Measurements from ENCODE around the gene LTBP2. TPM values are rescaled to one million over a fixed set of nuclear protein-coding genes. Genes with fewer than 3 reads are reported as not detected.

Gene LTBP2
- total RNA-seq, 4 donors from 2014 or later = 19.8 to 51.9 (median 28.8) TPM

DNA sequence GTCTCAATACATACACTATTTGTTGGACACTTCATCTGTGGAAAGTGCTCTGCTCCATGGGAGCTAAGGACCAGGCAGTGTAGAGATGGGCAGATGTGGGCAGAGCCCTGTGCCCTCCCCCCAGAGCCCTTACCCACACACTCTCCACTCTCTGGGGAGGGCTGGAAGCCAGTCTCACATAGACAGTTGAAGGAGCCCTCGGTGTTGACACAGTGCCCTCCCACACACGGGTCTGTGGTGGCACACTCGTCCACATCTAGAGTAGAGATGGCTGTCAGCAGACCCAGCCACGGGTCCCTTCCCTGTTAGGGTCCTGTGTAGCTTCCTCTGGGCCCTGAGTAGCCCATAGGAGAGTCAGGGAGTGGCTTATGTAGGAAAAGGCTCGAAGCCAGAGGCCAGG, 104.2 kb downstream of the LTBP2 start:
- H3K4me3 ChIP-seq = no peak overlapping the region
- H3K9me3 ChIP-seq = no peaks in the 10 kb centered on the region
- no peaks in the 10 kb centered on the region for H3K4me1 ChIP-seq
- no peaks in the 10 kb centered on the region for H3K27me3 ChIP-seq
- no peak overlapping the region for H3K27ac ChIP-seq
- in situ Hi-C loops (cut with MboI; ENCODE audit: low sequenced_read_pairs in 4 of 4) = no loop called here
- H3K36me3 ChIP-seq = no peaks in the 10 kb centered on the region
- TF ChIP-seq POLR2A (IDR thresholded peaks at IDR 0.05) = no peak
- TF ChIP-seq, protein P1, sequence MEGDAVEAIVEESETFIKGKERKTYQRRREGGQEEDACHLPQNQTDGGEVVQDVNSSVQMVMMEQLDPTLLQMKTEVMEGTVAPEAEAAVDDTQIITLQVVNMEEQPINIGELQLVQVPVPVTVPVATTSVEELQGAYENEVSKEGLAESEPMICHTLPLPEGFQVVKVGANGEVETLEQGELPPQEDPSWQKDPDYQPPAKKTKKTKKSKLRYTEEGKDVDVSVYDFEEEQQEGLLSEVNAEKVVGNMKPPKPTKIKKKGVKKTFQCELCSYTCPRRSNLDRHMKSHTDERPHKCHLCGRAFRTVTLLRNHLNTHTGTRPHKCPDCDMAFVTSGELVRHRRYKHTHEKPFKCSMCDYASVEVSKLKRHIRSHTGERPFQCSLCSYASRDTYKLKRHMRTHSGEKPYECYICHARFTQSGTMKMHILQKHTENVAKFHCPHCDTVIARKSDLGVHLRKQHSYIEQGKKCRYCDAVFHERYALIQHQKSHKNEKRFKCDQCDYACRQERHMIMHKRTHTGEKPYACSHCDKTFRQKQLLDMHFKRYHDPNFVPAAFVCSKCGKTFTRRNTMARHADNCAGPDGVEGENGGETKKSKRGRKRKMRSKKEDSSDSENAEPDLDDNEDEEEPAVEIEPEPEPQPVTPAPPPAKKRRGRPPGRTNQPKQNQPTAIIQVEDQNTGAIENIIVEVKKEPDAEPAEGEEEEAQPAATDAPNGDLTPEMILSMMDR (IDR thresholded peaks at IDR 0.05 in 4 of 5, conservative IDR thresholded peaks at IDR 0.05 in 1 of 5) = no peak
- intact Hi-C loops (cut with DNase I; ENCODE audit: low total_unique reads) = no loop called here
- ATAC-seq = no peak
- DNase-seq = no peak

DNA sequence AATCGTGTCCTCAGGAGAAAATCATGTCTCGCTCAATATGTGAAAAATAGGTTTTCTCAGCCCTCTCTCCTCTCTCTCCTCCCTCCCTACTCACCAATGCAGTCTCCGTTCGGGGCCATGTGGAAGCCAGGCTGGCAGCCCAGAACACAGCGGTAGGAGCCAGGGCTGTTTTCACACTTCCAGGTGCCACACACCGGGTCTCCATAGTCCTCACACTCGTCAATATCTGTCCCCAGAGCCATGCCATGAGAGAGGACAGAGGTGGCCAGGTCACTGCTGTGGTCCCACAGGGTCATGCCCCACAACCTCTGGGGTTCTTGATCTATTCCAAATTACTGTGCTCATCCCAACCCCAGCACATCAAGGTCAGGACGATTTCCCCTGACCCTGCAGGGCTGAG, 105.0 kb downstream of the LTBP2 start:
- no peak for DNase-seq
- ATAC-seq = no peak
- Histone ChIP-seq H3K36me3 (no peaks in the 10 kb centered on the region), H3K9me3 (no peaks in the 10 kb centered on the region), H3K27me3 (no peaks in the 10 kb centered on the region), H3K4me3 (no peak overlapping the region), H3K27ac (no peak overlapping the region), H3K4me1 (no peaks in the 10 kb centered on the region)
- TF ChIP-seq POLR2A (IDR thresholded peaks at IDR 0.05) = no peak
- TF ChIP-seq, protein P1 (IDR thresholded peaks at IDR 0.05 in 4 of 5, conservative IDR thresholded peaks at IDR 0.05 in 1 of 5) = no peak
- in situ Hi-C loops (cut with MboI; ENCODE audit: low sequenced_read_pairs in 4 of 4) = no loop called here
- intact Hi-C loops (cut with DNase I; ENCODE audit: low total_unique reads) = no loop called here

DNA sequence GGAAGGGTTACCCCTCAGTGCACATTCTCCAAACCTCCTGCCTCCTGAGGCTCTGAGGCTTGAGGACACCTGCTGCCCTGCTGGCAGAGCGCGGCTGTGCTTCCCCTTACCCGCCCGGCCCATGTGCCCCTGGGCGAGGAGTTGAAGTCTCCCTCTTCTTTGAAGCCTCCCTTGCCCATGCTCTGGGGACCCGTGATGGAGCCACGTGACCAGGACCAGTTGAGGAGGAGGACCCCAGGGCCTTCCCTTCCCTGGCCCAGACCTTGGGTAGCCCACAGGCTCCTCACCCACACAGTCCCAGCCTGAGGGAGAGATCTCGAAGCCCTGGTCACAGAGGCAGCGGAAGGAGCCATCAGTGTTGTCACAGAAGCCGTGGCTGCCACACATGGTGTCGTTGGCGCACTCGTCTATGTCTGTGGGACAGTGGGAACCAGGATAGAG, 105.6 kb downstream of the LTBP2 start:
- no peak for DNase-seq
- TF ChIP-seq POLR2A (IDR thresholded peaks at IDR 0.05) = no peak
- TF ChIP-seq, protein P1 (IDR thresholded peaks at IDR 0.05 in 4 of 5, conservative IDR thresholded peaks at IDR 0.05 in 1 of 5) = no peak
- Histone ChIP-seq H3K4me3 (no peak overlapping the region), H3K4me1 (no peaks in the 10 kb centered on the region), H3K9me3 (no peaks in the 10 kb centered on the region), H3K27ac (no peak overlapping the region), H3K27me3 (no peaks in the 10 kb centered on the region), H3K36me3 (no peaks in the 10 kb centered on the region)
- ATAC-seq = no peak
- intact Hi-C loops (cut with DNase I; ENCODE audit: low total_unique reads) = no loop called here
- in situ Hi-C loops (cut with MboI; ENCODE audit: low sequenced_read_pairs in 4 of 4) = no loop called here

DNA sequence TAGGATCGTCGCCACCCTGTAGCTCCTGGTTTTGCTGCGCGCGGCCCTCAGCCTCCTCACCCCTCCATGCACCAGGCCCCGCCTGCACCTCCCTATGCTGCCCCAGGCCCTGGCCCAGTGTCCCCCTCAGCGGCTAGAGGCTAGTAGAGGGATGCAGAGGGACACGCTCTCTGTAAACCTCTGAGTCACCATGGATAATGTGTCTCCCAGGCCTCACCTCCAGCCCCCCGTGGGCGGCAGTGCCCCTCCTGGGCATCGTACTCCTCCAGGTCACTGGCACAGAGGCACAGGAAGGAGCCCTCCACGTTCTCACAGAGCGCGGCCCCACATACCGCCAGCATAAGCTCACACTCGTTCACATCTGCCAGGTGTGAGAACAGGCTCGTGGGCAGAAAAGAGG, 106.2 kb downstream of the LTBP2 start:
- Histone ChIP-seq H3K36me3 (no peaks in the 10 kb centered on the region), H3K27ac (no peak overlapping the region), H3K4me1 (no peaks in the 10 kb centered on the region), H3K9me3 (no peaks in the 10 kb centered on the region), H3K4me3 (no peak overlapping the region), H3K27me3 (no peaks in the 10 kb centered on the region)
- TF ChIP-seq, protein P1 (IDR thresholded peaks at IDR 0.05 in 4 of 5, conservative IDR thresholded peaks at IDR 0.05 in 1 of 5) = no peak
- TF ChIP-seq POLR2A (IDR thresholded peaks at IDR 0.05) = no peak
- DNase-seq (no peak), ATAC-seq (no peak)
- intact Hi-C loops (cut with DNase I; ENCODE audit: low total_unique reads) (no loop called here), in situ Hi-C loops (cut with MboI; ENCODE audit: low sequenced_read_pairs in 4 of 4) (no loop called here)
